Measurements from ENCODE around the gene EBP.

DNA sequence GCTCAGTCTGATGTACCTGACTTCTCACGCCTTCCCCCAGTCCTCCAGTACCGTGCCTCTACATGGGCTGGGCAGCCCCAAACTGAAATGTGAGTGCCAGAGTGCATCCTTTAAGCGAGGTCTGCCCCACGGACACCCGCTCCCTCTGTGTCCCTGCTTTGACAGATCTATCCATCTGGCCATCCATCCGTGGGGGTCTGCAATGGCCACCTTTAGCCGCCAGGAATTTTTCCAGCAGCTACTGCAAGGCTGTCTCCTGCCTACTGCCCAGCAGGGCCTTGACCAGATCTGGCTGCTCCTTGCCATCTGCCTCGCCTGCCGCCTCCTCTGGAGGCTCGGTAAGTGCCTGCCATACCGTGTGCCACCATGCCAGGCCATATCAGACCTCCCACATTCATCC, 12.0 kb upstream of the EBP start:
- TF ChIP-seq POLR2AphosphoS5 (IDR thresholded peaks at IDR 0.05), result no peak
- TF ChIP-seq, protein P1, sequence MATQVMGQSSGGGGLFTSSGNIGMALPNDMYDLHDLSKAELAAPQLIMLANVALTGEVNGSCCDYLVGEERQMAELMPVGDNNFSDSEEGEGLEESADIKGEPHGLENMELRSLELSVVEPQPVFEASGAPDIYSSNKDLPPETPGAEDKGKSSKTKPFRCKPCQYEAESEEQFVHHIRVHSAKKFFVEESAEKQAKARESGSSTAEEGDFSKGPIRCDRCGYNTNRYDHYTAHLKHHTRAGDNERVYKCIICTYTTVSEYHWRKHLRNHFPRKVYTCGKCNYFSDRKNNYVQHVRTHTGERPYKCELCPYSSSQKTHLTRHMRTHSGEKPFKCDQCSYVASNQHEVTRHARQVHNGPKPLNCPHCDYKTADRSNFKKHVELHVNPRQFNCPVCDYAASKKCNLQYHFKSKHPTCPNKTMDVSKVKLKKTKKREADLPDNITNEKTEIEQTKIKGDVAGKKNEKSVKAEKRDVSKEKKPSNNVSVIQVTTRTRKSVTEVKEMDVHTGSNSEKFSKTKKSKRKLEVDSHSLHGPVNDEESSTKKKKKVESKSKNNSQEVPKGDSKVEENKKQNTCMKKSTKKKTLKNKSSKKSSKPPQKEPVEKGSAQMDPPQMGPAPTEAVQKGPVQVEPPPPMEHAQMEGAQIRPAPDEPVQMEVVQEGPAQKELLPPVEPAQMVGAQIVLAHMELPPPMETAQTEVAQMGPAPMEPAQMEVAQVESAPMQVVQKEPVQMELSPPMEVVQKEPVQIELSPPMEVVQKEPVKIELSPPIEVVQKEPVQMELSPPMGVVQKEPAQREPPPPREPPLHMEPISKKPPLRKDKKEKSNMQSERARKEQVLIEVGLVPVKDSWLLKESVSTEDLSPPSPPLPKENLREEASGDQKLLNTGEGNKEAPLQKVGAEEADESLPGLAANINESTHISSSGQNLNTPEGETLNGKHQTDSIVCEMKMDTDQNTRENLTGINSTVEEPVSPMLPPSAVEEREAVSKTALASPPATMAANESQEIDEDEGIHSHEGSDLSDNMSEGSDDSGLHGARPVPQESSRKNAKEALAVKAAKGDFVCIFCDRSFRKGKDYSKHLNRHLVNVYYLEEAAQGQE (IDR thresholded peaks at IDR 0.05; ENCODE audit: borderline replicate concordance), result no peak
- TF ChIP-seq RAD21 (conservative IDR thresholded peaks at IDR 0.05), result no peak
- TF ChIP-seq CTCF (IDR thresholded peaks at IDR 0.05; ENCODE audit: poor library complexity, severe bottlenecking), result no peak
